IMR-90 (cell line): ENCODE measurements around the gene OR10H5.

Experiments used
- ELK1 ChIP-seq: fragments of 150-350 bp; IDR thresholded peaks from 2 replicates; pipeline ENCODE4 v1.6.1; 2016; ENCODE audit warnings: low read depth, mild to moderate bottlenecking, low read length, moderate library complexity, borderline replicate concordance
- TF ChIP-seq, protein P1 (sequence below): conservative IDR thresholded peaks from 2 replicates; pipeline ENCODE4 v1.5.1; 2012; ENCODE audit warnings: mild to moderate bottlenecking, low read depth, low read length, improper control_type of control experiment

DNA sequence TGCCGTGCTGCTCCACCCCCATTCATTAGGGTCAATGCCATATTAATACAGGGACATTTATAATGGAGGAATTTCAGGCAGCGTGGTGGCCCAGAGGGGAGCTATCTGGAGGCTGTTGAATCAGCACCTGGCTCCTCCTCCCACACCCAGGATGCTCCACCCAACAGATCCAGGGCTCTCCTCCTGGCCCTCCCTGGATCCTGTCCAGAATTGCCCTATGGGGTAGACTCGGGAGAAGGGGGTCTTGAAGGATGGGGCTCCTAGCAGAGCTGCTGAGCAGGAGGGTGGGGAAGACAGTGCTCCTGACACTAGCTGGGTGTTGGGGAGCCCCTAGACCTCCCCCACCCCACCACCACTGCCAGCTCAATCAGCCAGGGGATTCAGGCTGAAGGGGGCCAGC, 5.2 kb upstream of the OR10H5 start:
- no peak for TF ChIP-seq ELK1
- TF ChIP-seq, protein P1, sequence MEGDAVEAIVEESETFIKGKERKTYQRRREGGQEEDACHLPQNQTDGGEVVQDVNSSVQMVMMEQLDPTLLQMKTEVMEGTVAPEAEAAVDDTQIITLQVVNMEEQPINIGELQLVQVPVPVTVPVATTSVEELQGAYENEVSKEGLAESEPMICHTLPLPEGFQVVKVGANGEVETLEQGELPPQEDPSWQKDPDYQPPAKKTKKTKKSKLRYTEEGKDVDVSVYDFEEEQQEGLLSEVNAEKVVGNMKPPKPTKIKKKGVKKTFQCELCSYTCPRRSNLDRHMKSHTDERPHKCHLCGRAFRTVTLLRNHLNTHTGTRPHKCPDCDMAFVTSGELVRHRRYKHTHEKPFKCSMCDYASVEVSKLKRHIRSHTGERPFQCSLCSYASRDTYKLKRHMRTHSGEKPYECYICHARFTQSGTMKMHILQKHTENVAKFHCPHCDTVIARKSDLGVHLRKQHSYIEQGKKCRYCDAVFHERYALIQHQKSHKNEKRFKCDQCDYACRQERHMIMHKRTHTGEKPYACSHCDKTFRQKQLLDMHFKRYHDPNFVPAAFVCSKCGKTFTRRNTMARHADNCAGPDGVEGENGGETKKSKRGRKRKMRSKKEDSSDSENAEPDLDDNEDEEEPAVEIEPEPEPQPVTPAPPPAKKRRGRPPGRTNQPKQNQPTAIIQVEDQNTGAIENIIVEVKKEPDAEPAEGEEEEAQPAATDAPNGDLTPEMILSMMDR = no peak
